GM18867 (cell line): ENCODE results near the gene CFAP221.

Experiments used
- ATAC-seq: cut with Tn5 transposase; IDR thresholded peaks from one replicate; pipeline ENCODE4 v1.9.1; 2021; ENCODE audit warnings: mild to moderate bottlenecking, moderate library complexity; ENCODE audit not compliant: unreplicated experiment

The CFAP221 gene

GRCh38 chr2:119536211-119536610 is 8.0 kb upstream of the CFAP221 start:
- no peak for ATAC-seq

- no peak for ATAC-seq
Measured at GRCh38 chr2:119536707-119537106, 7.5 kb upstream of the CFAP221 start.

DNA sequence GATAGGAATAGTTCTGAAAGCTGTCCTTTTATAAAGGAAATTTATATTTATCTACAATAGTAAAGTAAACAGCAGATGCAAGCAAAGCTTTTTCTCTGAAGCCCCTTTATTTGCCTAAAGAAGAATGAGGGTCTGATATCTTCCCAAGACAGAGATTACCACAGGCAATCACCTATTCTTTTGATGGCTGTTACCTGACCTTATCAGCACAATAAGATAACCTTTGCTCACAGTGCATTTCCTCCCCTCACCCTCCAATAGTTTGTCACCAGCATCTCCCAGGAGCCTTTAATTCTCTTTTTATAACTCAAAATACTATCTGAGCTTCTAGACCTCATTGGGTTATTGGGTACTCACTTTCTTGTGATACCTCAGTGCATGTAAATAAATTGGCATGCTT is 6.5 kb upstream of the CFAP221 start:
- no peak for ATAC-seq

DNA sequence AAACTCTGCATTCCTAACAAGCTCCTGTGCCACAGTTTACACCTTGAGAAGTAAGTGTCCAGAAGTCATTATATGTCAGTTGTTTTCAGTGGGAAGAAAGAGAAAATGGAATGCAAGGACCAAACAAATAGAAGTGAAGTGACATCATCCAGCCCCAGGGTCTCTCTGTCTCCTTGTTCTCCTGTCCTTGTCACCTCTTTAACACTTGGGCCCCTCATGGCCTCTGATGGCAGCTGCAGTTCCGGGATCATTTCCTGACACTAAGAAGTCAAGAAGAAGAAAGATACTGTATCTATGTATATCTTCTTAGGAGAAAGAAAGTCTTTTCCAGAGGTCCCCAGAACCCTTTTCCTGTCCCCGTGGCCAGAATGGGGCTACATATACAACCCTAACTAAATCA is 2.8 kb upstream of the CFAP221 start:
- no peak for ATAC-seq

DNA sequence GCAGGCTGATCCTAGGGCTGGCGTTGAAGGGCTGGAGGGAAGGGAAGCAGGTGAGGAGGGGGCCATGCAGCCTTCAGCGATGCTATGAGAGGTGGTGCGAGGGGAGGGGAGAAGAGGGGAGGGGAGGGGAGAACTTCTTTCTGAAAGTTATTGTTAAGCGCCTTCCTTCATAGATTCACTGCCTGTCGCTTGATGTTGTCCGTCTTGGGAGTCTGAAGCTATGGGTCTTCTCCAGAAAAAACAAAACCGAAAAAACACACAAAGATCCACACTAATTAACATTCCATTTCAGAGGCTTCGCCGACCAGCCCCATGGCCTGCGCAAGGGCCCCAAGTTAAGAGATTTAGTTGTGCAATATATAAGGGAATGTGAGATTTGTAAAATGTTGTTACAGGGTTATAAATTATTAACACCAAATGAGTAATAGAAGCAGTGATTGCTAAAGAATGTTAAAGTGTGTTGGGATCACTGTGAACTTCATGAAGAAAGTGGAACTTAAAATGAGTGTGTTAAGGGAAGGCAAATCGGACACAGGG is 758 bp downstream of the CFAP221 start:
- no peak for ATAC-seq

DNA sequence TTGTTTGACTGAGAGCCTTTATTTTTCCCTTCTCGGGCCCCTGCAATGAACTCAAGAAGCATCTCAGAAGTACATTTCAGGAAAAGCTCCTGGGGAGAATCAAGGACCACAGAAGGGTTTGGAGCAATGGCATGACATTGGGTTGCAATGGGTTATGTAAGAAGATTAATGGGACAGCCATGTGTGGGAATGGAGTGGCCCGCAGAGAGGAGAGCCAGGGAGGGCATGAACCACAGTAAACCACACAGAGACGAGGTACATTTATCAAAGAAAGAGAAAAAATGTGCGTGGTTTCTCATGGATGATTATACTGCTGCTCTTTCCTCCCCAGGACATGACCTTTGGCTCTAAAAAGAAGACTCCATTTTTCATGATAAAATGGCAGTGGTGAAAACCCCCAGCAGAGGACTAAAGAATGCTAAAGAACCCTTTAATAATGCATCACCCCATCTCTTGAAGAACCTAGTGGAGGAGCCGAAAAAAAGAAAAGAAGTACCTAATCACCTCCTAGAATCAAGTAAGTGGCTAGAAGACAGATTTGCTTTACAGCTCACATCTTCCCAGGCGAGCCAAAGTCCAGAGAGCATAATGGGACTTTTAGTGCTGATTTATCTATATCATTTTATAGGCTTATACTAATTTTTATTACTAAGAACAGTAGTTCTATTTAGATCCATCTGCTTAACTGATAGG is 1.7 kb downstream of the CFAP221 start:
- no peak for ATAC-seq

DNA sequence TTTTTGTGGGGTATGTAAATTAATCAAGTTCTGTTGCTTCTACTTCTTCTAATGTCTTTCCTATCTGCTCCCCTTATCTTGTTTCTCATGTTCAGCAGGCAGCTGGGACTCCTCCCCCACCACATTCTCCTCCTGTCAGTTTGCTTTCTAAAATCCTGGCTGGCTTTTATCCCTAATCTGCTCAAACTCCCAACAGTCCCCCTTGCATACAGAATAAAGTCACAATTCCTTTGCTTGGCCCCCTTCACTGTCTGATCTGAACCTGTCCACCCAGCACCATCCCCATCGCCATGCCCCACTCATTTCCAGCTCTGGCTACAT is 2.2 kb downstream of the CFAP221 start:
- ATAC-seq, result no peak

DNA sequence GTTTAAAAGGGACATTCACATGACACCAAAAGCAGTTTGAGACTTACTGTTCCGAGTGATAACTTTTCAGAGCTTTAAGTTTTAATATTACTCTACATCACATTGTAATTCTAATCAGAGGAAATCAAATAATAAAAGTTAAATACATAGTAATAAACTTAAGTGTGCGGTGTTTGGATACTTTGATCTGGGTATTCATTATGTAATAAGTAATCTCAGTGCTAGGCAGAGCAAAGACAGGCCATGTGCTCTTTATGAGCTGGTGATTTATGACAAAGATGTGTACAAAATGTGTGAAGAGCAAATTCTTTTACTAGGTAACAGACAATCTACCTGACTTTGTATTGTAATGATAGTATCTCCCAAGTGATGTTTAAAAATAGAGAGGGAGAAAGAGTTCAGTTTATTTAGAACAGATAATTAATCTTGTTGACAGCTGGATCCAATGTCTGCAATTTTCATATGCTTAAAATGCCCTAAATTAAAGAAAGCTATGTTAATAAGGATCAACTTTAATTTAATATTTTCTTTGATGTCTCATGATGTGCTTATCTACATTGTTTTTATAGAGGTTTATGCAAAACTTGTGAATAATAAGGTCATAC is 4.4 kb downstream of the CFAP221 start:
- no peak for ATAC-seq

DNA sequence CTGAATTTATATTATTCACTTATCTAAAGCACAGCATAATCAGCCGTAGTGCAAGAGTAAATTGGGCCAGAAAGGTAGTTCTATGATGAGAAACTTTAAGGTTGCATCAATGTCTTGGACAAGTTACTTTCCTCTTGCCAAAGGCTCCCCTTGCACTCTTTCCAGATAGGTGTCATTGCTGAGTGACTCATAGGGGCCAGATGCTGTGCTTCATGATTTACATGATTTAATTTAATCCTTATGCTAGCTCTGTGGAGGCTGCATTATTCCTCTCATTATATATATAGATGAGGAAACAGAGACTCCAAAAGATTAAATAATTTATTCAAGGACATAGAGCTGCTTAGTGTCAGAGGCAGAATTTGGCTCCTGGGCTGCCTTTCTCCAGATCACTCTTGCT is 5.0 kb downstream of the CFAP221 start:
- no peak for ATAC-seq

DNA sequence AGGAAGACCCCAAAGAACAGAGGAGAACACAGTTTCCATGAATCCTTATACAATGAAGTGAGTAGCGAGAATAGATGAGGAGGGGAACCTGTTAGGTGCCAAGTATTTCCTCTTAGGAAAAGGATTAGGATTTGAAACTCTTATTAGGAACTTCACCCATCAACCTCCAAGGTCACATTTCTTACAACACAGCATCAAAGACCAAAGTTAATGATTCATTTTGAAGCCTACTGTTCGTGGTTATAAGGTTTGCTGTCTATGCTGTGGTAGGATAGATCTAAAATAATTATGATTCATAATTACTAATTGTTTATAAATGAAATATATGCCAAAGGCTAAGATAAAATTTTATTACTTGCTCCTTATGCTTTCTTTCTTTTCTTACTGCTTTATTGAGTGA is 6.1 kb downstream of the CFAP221 start:
- no peak for ATAC-seq

DNA sequence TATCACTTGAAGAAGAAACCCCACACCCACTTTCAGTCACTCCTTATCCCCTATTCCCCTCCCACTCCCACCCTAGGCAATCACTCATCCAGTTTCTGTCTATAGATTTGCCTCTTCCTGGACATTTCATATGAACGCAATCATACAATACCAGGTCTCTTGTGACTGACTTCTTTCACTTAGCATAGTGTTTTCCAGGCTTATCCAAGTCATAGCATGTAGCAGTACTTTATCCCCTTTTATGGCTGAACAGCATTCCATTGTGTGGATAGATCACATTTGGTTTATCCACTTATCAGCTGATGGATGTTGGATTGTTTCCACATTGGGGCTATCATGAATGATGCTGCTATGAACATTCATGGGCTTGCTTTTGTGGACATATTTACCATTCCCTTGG is 6.6 kb downstream of the CFAP221 start:
- ATAC-seq, result no peak

- no peak for ATAC-seq
Measured at GRCh38 chr2:119552902-119553301, 8.7 kb downstream of the CFAP221 start.

GRCh38 chr2:119553687-119554344 is 9.6 kb downstream of the CFAP221 start:
- ATAC-seq, result no peak

- no peak for ATAC-seq
Measured at GRCh38 chr2:119565481-119565880, 21.2 kb downstream of the CFAP221 start.

- no peak for ATAC-seq
Measured at GRCh38 chr2:119567292-119567691, 23.0 kb downstream of the CFAP221 start.

DNA sequence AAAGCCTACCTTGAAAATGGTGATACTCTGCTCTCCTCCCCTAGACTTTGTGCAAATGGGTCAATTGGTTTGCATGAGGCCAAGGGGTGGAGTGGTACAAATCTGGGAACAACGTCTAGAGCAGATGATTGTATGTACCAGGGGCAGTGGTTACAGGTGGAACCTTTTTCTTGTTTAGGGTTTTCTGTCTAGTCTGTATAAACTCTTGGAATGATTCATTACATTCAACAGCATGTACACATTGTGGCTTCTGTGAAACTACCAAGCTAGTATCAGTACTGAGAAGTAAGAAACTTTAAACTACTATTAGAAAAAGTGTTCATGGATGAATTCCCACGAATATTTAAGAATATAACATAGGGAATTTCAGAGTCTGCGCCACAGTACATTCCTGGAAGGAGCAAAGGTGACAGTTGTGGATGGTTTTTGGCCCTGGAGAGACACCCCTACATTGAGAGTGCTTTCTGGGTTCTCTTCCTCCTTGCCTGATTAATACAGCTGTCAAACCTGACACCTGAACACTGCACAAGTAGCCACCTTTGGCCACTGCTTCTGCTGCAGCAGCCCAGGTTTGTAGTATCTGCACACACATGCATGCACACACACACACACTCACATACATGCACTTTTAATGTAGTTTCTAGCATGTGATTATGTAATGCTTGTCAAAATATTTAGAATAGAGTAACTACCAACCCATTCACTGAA is 30.0 kb downstream of the CFAP221 start:
- ATAC-seq, result peak; percentile 98

DNA sequence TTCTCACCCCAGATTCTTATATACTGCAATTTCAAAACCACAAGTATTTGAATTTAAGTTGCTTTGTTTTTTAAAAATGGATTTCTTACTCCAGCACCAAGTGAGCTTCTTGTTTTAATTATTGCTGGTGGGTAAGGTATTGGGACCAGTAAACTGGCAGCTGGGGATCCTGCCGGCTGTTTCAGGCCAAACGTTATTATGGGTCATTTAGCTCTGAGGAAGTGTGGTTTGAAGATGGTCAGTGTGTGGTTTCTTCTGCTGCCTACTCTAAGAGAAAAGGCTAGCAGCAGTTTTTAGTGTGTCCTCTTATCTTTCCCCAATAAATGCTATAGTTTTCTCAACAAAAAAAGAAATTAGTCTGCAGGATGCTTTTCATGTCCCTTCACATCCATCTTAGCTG is 30.6 kb downstream of the CFAP221 start:
- no peak for ATAC-seq

DNA sequence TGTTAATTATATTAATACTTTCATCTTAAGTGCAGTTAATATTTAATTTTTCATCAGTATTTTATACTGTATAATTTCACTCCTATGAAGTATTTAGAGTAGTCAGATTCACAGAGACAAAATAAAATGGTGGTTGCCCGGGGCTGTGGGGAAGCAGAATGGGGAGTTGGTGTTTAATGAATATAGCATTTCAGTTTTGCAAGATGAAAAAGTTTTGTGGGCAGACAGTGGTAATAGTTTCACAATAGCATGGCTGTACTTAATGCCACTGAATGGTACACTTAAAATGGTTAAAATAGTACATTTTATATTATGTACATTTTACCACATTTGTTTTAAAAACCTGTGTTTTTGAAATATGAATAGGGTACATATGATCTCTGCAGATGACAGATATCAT is 31.2 kb downstream of the CFAP221 start:
- ATAC-seq, result no peak

DNA sequence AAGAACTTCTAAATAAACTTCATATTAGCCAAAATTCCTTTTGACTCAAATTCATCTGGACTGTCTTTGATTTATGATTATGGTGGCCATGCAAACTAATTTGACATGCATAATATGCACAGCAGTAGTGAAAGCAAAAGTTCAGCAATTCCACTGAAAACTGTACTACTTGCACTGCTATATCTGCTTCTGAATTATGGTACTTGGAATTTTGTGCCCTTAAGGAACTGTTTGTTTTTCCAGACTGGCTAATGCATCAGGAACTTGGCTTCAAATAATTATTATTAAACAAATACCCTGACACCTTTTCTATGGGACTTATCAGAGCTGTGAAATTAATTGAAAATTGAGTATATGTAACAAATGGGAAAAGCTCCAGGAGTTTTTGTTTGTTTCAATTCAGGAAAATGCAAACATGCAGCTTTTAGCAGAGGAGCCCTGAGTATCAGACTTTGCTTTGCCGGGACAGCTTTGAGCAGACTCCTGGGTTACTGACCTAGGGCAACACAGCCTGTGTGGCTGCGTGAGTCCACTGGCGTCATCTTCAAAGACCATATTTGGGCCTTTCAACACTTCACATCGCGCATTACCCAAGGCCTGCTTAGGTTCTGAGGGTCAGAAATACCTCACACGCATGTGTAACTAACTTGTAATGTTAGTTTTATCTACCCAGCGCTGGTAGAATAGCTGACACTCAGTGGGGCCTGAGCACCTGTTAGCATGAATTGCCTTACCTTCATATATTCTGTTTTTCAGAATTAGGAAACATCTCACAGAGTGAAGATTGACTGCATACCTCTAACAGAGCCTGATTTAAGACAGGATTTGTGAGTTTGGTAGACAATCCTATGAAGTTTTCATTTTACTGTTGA is 35.4 kb downstream of the CFAP221 start:
- no peak for ATAC-seq

DNA sequence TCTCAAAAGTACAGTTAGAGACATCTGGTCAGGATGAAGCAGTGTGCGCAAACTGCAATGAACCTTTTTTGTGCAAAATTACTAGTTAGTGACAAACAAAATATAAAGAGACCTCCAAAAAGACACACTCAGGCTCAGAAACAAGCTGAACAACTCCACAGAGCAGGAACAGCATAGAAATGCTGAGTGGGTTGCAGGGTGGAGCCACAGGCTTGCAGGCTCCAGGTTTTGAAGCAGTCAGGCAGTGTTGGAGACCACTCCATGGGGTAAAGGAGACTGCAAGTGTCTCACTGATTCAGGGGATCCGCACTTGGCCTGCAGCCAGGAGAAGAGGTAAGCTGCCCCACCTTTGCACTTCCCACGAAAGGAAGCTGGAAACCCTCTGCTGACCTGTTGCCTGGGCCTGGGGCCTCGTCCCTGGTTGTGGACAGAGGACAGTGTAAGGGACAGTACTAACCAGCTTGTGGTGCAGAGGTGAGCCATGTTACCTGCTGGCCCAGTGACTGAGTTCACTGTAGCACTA is 36.4 kb downstream of the CFAP221 start:
- ATAC-seq, result no peak
